HUDEP-2 (cell line): ENCODE measurements around the gene CD58.
"Not testable (repeated sequence)": the region's sequence is repeated elsewhere in the genome, so short reads cannot be mapped to it uniquely, and the experiment has no call there.

ENCODE experiments used
- DNase-seq, 76 experiments: peaks; one replicate each; lab custom pipeline; 2025; ENCODE audit not compliant: unreplicated experiment in 76 of 76; lab: John Stamatoyannopoulos, UW

The CD58 gene

DNA sequence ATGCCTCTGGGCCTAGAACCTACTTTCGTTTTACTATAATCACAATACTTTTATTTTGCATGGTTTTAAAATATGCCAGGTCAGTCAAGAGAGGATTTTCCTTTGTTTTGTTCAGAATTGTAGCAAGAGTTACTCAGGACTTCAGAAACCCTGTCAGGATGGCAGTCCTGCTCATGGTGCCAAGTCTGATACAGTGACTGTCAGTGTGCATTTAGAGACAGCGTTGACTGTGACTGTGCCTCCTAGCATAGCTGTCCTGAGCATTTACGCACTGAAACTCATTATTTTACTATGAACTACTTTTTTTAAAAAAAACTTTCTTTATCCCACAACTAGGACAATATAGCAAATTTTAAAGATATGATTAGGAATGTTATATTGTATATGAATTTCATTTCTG lies 23.2 kb upstream of the CD58 start:
- DNase-seq = not testable (repeated sequence)

DNA sequence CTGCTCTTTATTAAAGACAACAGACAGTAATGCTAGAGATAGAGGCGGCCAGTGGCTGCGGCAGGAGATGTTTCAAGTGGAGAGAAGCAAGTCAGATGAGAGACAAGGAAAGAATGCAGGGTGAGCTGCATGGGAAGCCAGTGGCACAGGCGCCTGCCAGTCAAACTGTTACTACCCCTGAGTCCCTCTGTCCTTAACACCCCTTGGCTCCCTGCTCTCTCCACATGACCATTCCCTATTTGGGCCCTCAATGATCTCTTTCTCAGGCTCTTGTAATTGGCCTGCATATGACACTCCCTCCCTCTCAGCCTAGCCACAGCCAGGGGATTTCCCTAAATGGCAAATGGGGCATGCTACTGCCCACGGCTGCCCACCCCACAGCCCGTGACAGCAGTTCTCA lies 22.6 kb upstream of the CD58 start:
- DNase-seq = not testable (repeated sequence)

DNA sequence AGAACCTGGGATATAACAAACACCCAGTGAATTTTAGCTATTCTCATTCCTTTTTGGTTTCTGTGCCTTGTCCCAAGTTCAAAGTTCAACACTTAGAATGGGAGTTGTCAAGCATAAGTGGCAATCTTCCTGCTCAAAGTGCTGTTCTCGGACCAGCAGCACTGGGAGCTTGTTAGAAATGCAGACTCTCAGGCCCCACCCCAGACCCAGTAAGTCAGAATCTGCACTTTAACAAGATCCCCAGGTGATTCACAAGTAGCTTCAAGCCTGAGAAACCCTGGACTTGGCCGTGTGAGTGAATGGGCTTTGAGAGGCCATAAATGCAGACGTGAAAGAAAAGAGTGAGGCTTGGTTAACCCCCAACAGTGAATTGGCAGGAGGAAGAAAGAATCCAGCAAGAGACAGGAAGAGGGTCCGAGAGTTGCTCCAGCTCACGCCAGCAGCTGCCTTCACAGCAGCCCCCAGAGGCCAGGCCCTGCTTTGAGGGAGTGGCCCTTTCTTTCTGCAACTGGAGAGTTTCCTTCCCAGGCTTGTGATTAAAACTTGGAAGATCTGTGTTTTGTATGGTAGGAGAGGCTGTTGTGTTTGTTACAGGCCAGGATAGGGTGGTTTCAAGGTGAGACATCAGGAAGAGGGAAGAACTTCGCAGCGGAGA lies 21.3 kb upstream of the CD58 start:
- not testable (repeated sequence) for DNase-seq

GRCh38 chr1:116591006-116591950 lies 20.5 kb upstream of the CD58 start:
- not testable (repeated sequence) for DNase-seq

GRCh38 chr1:116590359-116591005 lies 19.7 kb upstream of the CD58 start:
- DNase-seq = not testable (repeated sequence)

DNA sequence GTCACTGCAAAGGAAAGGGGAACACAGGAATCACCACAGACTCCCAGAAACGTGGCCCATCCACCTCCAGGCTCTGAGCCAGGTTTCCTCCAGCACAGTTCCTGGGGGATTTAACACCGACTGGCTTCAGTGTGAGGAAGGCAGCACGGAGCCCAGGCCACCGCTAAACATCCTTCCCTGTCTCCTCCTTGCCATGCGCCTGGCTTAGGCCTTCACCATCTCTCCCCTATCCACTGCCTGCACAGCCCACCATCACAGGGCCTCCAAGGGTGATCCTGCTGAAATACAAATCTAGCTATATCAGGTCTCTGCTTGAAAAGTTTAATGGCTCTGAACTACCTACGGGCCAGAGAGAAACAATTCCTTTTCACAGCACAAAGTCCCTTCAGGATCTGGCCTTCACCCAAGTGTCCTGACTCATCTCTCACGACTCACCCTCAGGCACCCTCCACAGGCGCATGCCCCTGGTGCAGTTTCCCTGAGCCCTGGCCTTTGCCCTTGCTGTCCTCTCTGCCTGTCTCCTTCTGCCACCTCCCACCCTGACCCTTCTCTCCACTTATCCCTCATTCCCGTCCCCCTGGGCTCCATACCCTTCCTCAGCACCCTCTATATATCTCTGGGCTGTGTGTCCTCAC lies 18.4 kb upstream of the CD58 start:
- peak in 10 of 76 experiments; percentile 4 to 45 (median 11) for DNase-seq

GRCh38 chr1:116587501-116588227 lies 16.8 kb upstream of the CD58 start:
- DNase-seq = no peak

DNA sequence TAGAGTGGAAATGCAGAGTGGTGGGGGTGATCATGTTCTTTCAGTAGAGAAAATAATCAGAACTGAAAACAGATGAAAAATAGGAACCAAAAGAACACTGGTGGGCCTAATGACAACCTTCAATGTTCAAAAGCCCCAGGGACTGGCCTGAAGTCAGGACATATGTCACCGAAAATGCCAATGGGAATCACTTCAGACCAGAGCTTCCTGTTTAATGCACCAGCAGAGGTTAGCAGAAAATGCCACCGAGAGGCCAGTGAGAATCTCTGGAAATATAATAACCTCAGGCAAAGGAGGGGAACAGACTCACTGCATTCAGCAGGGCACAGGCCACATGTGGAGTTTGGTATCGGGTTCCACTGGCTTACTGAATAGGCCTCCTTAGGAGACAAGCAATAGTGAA lies 15.9 kb upstream of the CD58 start:
- DNase-seq = no peak

DNA sequence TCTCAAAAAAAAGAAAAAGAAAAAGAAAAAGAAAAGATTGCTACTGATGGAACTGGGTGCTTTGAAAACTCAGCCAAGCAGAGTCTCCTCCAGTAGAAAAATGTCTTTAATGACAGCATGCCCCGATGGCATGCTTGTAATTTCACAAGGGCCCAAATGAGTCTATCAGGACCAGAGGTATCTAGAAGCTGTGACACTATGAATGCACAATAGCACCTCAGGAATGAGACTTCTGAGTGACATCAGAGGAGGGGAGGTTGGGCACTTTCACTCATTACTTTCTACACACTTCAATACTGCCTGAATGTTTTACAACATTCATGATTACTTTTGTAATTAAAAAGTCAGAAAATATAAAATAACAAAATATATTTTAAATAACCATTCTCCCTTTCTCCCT lies 15.1 kb upstream of the CD58 start:
- DNase-seq = no peak

GRCh38 chr1:116581323-116581885 lies 10.6 kb upstream of the CD58 start:
- DNase-seq = no peak

- no peak for DNase-seq
Observed at GRCh38 chr1:116580446-116581322, 9.9 kb upstream of the CD58 start.

DNA sequence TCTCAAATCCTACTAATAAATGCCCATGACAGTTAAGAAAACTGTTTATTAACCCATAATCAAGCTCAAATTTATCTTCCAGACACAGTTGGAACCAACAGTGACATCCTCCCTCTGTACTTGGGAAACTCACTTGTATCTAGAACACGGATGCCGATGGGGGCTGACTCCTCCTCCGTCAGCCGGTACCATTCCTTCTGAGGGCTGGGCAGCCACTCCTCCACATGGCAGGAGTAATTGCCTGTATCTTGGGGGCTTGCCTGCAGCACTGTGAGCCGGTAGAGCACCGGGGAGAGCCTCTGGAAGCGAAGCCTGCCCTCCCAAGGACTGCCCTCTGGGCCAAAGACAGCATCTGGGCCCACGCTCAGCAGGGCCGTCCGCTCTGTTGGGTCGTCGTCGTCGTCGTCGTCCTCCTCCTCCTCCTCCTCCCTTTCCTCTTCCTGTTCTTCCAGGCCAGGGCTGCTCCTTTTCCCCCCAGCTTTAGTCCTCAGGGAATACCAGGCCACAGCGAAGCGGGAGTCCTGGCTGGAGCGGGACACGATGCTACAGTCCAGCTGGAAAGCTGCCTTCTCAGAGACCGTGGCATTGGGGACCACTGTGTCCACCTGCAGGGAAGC lies 8.5 kb upstream of the CD58 start:
- no peak for DNase-seq

GRCh38 chr1:116578581-116578980 lies 7.8 kb upstream of the CD58 start:
- DNase-seq = no peak

- no peak for DNase-seq
Observed at GRCh38 chr1:116577759-116578314, 7.0 kb upstream of the CD58 start.

DNA sequence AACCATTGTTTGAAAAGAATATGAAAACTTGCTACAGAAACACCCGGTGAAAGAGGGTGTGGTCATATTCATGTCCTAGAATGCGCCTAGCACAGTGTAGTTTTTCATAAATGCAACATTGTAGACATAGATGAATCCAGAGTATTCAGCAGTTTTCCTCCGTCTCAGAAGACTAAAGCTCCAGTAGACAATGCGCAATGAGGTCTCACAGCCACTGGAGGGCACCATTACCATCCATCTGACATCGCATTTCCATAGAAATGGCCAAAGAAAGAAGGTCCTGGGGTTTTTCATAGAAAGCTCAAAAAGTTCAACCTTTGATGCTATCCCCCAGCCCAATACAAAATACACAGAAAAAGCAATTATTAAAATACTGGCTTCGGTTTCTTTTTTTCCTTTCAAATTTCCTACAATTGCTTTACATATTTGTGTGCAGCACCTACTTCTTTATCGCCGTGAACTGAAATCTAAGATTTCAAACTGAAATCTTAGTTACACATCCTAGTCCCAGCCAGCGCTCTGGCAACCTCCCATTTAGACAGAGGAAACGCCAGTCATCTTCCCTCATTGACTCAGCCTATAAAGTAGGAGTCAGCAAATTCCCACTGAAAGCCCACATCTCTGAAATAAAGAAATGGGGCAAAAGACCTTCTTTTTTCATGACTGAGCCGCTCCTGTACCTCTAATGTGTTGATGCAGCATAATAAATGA lies 3.9 kb upstream of the CD58 start:
- peak in 48 of 76 experiments; percentile 5 to 62 (median 33) for DNase-seq

DNA sequence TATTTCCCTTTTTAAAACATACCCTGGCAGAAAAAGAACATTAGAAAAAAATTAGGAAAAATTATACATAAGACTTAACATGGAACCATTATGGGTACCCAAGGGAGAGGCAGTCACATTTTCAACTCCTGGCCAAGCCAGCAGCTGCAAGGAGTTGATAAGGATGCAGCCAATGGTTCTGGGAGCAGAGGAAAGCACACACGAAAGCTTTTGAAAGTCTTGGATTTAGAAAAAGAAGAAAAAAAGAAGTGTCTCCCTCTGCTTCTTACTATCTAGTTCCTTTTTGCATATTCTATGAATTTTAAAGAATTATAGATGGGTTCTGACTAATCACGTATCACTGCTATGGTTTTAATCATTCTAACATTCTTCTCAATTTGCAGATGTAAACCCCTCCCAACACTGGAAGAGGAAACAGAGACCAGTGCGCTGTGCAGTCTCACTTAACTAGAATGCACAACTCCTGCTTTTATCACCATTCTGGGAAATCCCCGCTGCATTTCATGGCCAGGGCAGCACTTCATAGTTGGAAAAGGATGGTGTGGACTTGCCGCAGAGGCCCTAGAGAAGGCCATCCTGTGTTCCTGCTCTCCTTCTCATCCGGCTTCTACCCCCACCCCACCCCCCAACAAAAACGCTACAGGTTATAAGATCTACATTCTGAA lies 2.7 kb upstream of the CD58 start:
- peak in 66 of 76 experiments; percentile 11 to 73 (median 46) for DNase-seq
